Stomach (tissue), 4 donors: Measurements from ENCODE around the gene DOK6.

ENCODE experiments used
- CTCF ChIP-seq, 7 experiments: fragments of 450-650 bp in 4 of 7; fragments of 200-600 bp in 3 of 7; sonication (generic) in 3 of 7; IDR thresholded peaks; one replicate each; pipeline ENCODE4 v1.5.1; 2016 to 2019; ENCODE audit warnings: antibody characterized with exemption in 7 of 7, control low read depth in 2 of 7, mild to moderate bottlenecking in 1 of 7
- EP300 ChIP-seq: sonication (generic); formaldehyde crosslinking; IDR thresholded peaks from one replicate; pipeline ENCODE4 v1.6.1; 2017; ENCODE audit warnings: antibody characterized with exemption

DNA sequence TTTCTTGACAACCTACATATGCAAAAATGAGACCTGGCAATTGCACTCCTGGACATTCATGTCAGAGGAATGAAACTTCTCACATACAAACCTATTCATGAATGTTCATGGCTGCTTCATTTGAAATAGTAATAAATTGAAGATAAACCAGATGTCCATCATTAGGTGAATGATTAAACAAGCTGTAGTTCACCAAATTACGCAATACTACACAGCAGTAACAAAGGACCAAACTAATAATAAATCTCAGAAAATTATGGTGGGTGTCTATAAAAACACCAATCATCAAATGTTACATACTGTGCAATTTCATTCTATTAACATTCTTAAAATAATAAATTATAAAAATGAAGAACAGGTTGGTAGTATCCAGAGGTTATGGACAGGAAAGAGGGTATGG, 13.5 kb downstream of the DOK6 start:
- TF ChIP-seq CTCF (IDR thresholded peaks at IDR 0.05) (no peak), EP300 (no peak)
